NCI-H748 (cell line): ENCODE measurements around the gene TPM4.
"Not testable (repeated sequence)": the region's sequence is repeated elsewhere in the genome, so short reads cannot be mapped to it uniquely, and the experiment has no call there.

Experiments used
- DNase-seq: peaks from one replicate; lab custom pipeline; 2025; ENCODE audit not compliant: unreplicated experiment; lab: John Stamatoyannopoulos, UW

The TPM4 gene

GRCh38 chr19:16076154-16076957 is at the start of gene TPM4:
Gene TPM4 (plus strand): TSS chr19:16076495. CDS start chr19:16076566, 71 bp downstream.
- DNase-seq: peak; percentile 66

DNA sequence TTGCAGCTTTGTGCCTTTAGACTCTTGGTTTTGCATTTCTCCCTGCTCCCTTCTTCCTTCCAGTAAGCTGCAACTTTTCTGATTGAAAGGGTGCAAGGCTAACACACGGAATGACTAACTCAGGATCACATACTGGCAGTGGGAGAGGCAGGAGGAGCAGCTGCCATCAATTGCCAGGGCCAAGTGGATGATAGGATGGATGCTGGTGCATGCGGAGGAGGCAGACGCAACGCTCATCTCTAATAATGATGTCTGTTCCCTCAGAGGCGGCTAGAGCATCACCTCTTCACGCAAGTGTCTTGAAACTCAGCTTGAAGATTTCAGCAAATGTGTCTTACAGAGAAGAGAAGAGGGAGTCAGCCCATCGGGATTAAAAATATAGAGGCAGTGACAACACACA is 49.5 kb upstream of the TPM4 start:
- no peak for DNase-seq

GRCh38 chr19:16027528-16027927 is 48.8 kb upstream of the TPM4 start:
- DNase-seq: no peak

DNA sequence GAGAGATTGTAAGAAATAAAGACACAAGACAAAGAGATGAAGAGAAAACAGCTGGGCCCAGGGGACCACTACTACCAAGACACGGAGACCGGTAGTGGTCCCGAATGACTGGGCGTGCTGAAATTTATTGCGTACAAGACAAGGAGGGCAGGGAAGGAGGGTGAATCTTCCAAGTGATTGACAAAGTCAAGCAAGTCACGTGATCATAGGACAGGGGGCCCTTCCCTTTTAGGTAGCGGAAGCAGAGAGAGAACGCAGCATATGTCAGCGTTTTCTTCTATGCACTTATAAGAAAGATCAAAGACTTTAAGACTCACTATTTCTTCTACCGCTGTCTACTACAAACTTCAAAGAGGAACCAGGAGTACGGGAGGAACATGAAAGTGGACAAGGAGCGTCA is 46.1 kb upstream of the TPM4 start:
- DNase-seq: not testable (repeated sequence)

DNA sequence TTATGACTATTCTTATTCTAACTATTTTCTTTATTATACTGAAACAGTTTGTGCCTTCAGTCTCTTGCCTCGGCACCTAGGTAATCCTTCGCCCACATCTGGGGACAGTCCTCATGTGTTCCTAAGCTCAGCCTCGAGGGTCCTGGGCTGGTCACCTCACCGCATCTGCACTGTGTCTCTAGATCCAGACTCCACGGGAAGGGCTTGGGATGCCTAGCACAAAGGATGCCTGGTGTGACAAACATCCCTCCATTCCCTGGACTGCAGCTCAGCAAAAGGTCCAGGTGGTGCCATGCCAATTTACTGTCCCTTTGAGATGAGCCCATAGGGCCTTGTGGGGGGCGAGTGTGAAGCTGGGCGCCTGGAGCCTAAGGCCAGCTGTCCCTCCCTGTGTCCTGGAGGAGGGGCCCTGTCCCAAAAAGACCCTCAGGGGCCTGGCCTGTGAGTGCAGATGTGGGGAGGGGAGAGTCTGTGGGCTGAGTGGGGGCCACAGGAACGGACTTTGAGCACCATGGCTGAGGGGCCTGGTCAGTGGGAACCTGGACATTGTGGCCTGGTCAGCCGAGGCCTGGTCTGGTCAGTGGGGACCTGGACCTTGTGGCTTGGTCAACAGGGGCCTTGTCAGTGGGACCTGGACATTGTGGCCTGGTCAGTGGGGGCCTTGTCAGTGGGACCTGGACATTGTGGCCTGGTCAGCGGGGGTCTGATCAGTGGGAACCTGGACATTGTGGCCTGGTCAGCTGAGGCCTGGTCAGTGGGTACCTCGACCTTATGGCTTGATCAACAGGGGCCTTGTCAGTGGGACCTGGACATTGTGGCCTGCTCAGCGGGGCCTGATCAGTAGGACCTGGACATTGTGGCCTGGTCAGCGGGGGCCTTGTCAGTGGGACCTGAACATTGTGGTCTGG is 45.1 kb upstream of the TPM4 start:
- DNase-seq: no peak

DNA sequence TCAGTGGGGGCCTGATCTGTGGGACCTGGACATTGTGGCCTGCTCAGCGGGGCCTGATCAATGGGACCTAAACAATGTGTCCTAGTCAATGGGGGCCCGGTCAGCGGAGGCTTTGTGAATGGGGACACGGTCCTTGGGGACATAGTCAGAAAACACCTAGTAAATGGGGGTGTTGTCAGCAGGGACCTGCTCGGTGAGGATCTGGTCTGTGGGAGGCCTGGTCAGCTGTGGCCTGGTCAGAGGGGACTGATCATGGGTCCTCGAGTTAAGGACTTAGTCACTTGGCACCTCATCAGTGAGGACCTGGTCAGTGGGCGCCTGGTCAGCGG is 44.5 kb upstream of the TPM4 start:
- no peak for DNase-seq

DNA sequence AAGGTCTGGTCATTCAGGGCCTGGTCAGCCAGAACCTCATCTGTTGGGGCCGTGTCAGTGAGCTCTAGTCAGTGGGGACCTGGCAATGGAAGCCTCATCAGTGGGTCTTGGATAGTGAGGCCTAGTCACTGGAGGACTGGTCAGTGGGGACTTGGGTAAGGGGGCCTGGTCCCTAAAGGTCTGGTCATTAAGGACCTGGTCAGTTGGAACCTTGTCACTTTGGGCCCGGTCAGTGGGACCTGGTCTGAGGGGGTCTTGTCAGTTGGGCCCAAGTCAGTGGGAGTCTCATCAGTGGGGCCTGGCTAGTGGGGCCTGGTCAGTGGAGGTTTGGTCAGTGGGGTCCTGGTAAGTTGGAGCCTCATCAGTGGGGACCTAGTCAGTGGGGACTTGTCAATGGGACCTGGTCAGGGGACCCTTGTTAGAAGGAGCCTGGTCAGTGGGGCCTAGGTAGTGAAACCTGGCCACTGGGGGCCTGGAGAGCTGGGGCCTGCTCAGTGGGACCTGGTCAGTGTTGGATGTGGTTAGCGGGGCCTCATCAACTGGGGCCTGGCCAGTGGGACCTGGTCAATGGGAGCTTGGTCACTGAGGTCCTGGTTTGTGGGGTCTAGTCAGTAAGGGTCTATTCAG is 43.7 kb upstream of the TPM4 start:
- DNase-seq: no peak

- DNase-seq: no peak
Measured at GRCh38 chr19:16033136-16033530, 43.2 kb upstream of the TPM4 start.

GRCh38 chr19:16033721-16034120 is 42.6 kb upstream of the TPM4 start:
- DNase-seq: no peak

DNA sequence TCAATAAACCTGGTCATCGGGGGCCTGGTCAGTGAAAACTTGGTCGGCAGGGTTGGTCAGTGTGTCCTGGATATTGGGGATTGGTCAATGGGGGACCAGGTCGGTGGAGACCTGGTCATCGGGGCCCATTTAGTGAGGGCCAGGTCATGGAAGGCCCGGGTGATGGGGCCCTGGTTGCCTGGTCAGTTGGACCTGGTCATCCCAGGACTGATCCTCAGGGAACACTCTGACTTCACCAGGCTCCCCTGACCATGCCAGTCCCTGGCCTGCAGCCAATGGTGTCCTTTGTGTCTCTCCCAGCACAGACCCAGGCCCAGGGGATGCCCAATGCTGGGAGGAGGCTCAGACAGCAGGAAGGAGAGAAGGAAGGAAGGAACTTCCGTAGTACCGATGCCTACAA is 42.1 kb upstream of the TPM4 start:
- no peak for DNase-seq

DNA sequence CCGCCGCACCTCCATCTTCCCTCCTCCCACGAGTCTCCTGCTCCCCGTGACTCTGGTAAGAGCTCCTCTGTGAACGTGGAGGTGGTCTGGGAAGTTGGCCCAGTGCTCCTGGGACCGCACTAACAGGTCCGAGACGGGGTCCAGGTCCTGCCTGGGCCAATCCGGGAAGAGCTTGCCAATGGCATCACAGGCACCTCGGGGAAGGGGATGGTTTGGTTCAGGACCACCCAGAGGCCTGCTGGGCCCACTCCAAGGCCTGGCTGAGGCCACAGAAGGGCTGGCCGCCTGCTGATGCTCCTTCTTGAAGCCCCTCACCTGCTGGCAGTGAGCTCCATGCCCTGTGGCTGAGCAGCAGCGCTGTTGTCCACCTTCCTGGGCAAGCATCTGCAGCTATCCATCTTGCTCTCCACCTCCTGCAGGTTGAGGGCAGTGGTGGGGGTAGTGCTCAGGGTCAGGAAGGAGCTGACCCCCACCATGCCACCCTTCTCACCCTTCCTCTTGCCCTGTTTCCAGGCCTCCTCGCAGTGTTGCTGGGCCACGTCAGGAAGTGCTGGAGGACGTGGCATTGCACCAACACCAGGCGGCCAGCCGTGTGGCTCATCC is 41.2 kb upstream of the TPM4 start:
- no peak for DNase-seq

- DNase-seq: no peak
Measured at GRCh38 chr19:16035601-16036297, 40.5 kb upstream of the TPM4 start.

GRCh38 chr19:16036397-16036925 is 39.8 kb upstream of the TPM4 start:
- no peak for DNase-seq

GRCh38 chr19:16036941-16037340 is 39.4 kb upstream of the TPM4 start:
- no peak for DNase-seq

DNA sequence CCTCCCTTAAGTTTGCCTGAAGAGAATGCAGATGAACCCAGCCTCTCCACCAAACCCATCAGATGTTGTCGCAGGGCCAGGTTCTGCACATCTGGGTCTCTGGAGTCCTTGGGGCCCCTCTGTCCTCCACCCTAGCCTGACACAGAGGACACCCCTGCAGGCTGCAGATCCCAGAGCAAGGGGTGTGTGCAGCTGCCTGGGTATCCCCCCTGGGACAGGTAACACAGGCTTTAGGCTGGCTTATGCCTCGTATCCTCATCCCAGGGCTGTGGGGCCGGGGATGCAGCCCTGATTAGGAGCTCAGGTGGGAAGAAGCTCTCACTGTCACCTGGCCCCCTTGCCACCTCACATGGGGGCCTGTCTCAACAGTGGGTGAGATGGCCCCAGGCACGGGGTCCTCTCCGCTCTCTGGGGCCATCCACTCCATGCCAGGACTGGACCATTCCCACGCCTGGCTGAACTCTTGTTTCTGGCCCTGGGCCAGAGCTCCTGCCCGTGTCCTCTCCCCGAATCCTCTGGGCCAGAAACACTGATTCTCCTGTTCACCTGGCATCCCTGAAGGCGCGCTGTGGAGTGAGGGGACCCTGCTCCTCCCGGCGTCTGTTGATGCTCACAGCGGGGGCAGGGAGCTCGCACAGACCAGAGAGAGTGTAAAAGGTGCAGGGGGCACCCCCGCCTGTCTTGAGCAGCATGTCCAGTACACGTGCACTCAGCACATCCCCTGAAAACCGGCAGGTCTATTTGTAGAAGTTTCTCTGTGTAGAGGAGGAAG is 38.7 kb upstream of the TPM4 start:
- DNase-seq: no peak

GRCh38 chr19:16038196-16038695 is 38.0 kb upstream of the TPM4 start:
- DNase-seq: no peak

DNA sequence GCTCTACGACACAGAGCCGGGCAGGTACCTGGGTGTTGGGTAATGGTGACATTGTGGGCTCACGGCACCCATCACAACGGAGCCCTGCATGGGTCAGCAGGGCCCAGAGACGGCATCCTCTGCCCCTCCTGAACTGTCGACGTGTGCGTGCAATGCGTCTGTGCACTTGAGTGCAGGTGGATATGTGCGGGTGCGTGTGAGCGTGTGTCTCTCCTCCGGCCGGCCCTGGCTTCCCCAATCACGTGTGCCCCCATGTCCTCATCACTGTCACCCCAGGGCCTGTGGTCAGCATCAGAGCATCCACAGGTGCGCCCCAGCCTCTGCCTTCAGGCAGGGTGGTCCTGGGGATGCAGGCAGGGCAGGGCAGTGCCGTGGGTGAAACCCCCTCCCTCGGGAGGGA is 37.2 kb upstream of the TPM4 start:
- no peak for DNase-seq

GRCh38 chr19:16039545-16039944 is 36.8 kb upstream of the TPM4 start:
- DNase-seq: no peak

DNA sequence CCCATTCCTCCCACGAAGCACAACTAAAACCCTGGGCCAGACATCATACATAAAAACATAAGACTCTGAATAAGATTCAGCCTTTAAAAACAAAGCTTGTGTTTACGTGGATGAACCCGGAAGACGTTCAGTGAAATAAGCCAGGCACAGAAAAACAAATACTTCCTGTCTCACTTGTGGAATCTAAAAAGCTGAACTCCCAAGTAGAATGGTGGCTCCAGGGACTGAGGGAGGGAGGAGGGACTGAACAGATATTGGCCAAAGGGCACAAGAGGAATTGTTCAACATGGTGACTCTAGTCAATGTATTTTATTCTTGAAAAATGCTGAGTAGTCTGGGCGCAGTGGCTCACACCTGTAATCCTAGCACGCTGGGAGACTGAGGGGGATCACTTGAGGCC is 35.7 kb upstream of the TPM4 start:
- DNase-seq: no peak
